Activated naive CD8-positive, alpha-beta T cell treated with anti-CD3 and anti-CD28 coated beads for 36 hours (primary cell): ENCODE data around the gene ABCA9. TPM values are rescaled to one million over a fixed set of nuclear protein-coding genes. Genes with fewer than 3 reads are reported as not detected.

Experiments
- DNase-seq: peaks from one replicate; pipeline ENCODE4 v3.0.0; 2021
- H3K27ac Mint-ChIP-seq: one replicate; pipeline ENCODE4 v1.8.0; 2022; ENCODE audit warnings: mild to moderate bottlenecking, moderate library complexity, mixed read lengths
- H3K27me3 Mint-ChIP-seq: one replicate; pipeline ENCODE4 v1.8.0; 2022; ENCODE audit warnings: mild to moderate bottlenecking, mixed read lengths
- H3K36me3 Mint-ChIP-seq: one replicate; pipeline ENCODE4 v1.8.0; 2021; ENCODE audit warnings: mild to moderate bottlenecking, mixed read lengths
- H3K4me1 Mint-ChIP-seq: one replicate; pipeline ENCODE4 v1.8.0; 2021; ENCODE audit warnings: mixed read lengths
- H3K4me3 Mint-ChIP-seq: one replicate; pipeline ENCODE4 v1.8.0; 2022; ENCODE audit warnings: mild to moderate bottlenecking, moderate library complexity, mixed read lengths
- H3K9me3 Mint-ChIP-seq: one replicate; pipeline ENCODE4 v1.8.0; 2022; ENCODE audit warnings: mixed read lengths
- total RNA-seq, 2 experiments: library from RNA; stranded (reverse); gene quantifications; one replicate each; pipeline ENCODE4 v1.2.3, GENCODE V29; 2021

ABCA9 gene
- total RNA-seq, 2 experiments from 2014 or later = not detected

DNA sequence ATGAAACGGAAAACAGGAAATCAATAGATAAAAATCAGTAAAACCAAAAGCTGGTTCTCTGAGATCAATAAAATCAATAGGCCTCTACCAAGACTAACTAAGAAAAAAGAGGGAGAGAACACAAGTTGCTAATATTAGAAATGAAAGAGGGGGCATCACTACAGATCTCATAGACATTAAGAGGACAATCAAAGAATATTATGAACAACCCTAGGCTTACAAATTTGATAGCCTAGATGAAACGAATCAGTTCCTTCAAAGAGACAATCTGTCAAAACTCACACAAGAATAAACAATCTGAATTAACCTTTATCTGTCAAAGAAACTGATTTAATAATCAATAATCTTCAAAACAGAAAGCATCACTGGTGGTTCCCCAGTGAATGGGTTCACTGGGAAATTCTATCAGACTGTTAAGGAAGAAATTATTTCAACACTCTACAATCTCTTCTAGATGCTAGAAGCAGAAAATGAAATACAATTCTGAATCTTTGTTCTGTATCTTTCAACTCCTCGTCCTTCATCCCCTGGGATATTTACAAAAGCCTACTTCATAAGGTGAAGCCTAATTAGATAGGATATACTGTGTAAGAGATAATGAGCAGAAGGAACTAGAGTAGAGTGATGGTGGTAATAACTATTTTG is 4.4 kb downstream of the ABCA9 start:
- DNase-seq = no peak
- no peak overlapping the region for H3K27ac Mint-ChIP-seq
- H3K4me1 Mint-ChIP-seq = no peaks in the 10 kb centered on the region
- peaks cover 4% of the 10 kb centered on the region for H3K27me3 Mint-ChIP-seq
- peaks cover 22% of the 10 kb centered on the region for H3K9me3 Mint-ChIP-seq
- H3K36me3 Mint-ChIP-seq = no peaks in the 10 kb centered on the region
- no peak overlapping the region for H3K4me3 Mint-ChIP-seq

DNA sequence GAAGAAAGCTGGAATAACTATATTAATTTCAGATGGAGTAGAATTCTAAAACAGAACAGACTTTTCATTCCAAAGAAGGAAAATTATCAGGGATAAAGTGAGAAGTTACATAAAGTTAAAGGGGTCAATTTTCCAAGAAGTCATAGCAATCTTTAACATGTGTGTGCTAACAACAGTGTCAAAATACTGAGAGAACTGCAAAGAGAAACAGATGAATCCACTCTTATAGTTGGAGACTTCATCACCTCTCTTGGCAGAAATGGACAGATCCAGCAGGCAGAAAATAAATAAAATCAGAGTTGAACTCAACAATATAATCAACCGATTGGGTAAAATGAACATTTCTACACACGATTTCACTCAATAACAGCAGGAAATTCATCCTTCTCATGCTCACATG is 5.4 kb downstream of the ABCA9 start:
- Mint-ChIP-seq H3K36me3 (no peaks in the 10 kb centered on the region), H3K4me3 (no peak overlapping the region), H3K27ac (no peak overlapping the region), H3K27me3 (peaks cover 7% of the 10 kb centered on the region), H3K4me1 (no peaks in the 10 kb centered on the region), H3K9me3 (peaks cover 22% of the 10 kb centered on the region)
- no peak for DNase-seq

DNA sequence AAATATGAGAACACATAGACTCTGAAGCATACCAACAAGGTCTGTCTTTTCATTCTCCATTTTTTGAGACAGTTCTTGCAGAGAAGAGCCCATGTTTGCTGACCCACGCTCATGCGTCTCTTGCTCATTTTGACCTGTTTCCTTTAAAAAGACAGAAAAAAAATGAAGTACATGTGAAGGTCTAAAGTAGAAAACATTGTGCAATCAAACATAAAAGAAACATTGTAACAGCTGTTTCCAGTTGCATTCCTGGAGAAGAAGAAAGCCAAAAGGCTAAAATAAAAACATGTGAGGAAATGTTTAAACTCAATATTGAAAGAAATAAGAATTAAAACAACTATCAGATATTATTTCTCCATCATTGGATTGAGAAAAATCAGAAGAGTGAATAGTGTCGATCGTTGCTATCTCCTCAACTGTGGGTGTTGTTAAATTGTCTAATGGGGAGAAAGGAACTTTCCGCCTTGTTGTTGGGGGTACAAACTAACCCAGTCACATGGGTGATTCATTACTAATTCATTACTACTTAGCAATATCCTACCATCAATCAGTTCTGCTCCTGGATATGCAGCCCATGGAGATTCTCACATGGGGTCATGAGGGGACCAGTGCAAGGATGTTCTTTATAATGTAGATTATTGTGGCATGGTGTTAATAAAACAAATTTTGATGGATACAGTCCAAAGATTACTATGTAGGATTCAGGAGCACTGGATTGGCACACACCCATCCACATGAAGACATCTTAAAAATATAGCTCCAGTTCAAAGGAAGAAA is 9.5 kb downstream of the ABCA9 start:
- H3K36me3 Mint-ChIP-seq = no peaks in the 10 kb centered on the region
- H3K27ac Mint-ChIP-seq = no peak overlapping the region
- peaks cover 16% of the 10 kb centered on the region for H3K9me3 Mint-ChIP-seq
- peaks cover 7% of the 10 kb centered on the region for H3K27me3 Mint-ChIP-seq
- no peak overlapping the region for H3K4me3 Mint-ChIP-seq
- H3K4me1 Mint-ChIP-seq = peaks cover 14% of the 10 kb centered on the region
- no peak for DNase-seq

DNA sequence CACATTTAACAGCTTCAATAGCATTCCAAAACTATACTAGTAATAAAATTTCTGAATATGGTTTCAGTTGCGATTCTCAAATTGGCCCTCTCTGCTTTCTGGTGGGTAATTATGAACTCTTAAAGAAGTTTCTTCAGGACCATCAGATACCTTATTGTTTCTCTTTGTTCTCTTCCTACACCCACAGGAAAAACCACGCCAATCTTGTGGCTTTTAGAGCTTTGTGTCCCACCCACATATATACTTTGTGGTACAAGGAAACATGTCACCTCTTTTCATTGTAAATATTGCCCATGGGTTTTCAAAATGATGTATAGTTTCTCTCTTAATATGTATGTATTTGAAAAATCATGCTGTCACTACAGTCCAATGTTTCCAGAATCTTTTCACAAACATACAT is 12.1 kb downstream of the ABCA9 start:
- Mint-ChIP-seq H3K4me1 (peaks cover 14% of the 10 kb centered on the region), H3K9me3 (peaks cover 6% of the 10 kb centered on the region), H3K36me3 (no peaks in the 10 kb centered on the region), H3K27ac (no peak overlapping the region), H3K4me3 (no peak overlapping the region), H3K27me3 (peaks cover 6% of the 10 kb centered on the region)
- peak; percentile 2 for DNase-seq

DNA sequence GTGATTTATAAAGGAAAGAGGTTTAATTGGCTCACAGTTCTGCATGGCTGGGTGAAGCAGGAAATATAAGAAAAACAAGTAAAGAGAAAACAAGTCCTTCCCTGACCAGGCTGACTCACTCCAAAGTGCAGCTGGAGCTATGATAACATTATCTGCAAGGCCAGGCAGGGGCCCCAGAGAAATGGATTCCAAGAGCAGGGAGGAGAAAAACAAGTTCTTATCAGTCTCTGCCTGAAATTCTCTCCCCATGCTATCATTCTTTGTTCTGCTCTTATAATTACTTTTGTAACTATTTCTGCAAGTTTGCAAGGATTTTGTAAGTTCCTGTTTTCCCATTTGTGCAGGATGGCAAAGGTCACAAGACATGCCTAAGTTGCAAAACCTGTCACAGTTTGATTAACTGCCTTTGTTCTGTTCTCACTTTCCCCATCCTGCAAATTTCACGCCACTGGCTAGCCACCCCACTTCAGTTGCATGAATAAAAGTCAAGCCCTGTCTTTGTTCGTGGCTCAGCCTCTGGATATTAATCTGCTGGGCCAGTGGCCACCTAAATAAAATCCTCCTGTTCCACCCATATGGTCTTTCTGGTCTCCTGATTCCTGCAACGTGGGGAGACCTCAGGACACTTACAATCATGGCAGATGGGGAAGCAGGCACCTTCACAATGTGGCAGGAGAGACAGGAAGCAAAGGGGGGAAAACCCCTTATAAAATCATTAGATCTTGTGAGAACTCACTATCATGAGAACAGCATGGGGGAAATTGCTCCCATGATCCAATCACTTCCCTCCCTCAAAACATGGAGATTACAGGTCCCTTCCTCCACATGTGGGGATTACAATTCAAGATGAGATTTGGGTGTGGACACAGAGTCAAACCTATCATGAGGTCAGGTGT is 13.1 kb downstream of the ABCA9 start:
- no peak for DNase-seq
- H3K4me1 Mint-ChIP-seq = peaks cover 14% of the 10 kb centered on the region
- no peak overlapping the region for H3K27ac Mint-ChIP-seq
- no peak overlapping the region for H3K4me3 Mint-ChIP-seq
- H3K27me3 Mint-ChIP-seq = peaks cover 3% of the 10 kb centered on the region
- no peaks in the 10 kb centered on the region for H3K36me3 Mint-ChIP-seq
- H3K9me3 Mint-ChIP-seq = peaks cover 1% of the 10 kb centered on the region

DNA sequence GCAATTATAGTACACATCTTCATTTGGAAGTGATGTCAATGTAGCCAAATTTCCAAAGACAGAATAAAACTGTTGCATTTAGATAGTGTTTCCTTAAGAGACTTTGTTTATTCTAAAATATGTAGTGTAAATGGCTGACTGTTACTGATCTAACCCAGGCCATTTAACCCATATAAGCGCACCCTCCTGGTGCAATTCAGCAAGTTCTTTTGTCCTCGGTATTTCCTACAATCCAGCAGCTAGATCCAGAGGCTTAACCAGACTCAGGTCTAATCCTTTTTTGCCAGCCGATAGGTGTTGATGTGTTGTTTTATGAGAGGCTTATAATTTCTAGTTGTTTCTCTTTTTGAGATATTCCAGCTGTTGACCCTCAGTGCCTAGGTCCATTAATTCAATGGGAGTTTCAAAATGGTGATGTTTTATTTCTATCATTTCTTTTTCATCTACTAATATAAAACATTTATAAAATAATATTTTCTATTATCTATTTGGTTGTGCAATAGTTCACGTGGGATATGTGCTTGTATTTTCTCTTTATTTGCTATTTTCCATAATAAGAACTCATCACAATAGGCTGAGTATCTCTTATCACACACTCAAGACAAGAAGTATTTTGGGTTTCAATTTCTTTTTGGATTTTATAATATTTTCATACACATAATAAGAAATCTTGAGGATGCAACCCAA is 14.5 kb downstream of the ABCA9 start:
- Mint-ChIP-seq H3K27ac (no peak overlapping the region), H3K27me3 (peaks cover 3% of the 10 kb centered on the region), H3K4me3 (no peak overlapping the region), H3K36me3 (no peaks in the 10 kb centered on the region), H3K4me1 (peaks cover 14% of the 10 kb centered on the region), H3K9me3 (no peaks in the 10 kb centered on the region)
- no peak for DNase-seq

DNA sequence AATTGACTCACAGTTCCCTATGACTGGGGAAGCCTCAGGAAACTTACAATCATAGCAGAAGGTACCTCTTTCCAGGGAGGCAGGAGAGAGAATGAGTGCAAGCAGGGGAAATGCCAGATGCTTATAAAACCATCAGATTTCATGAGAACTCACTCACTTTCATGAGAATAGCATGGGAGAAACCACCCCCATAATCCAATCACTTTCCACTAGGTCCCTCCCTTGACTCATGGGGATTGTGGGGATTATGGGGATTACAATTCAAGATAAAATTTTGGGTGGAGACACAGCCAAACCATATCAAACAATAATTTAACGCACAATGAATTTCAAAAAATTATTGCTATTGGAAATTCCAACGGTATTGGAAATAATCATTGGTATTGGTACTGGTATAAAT is 15.1 kb downstream of the ABCA9 start:
- Mint-ChIP-seq H3K27ac (no peak overlapping the region), H3K36me3 (no peaks in the 10 kb centered on the region), H3K4me1 (peaks cover 14% of the 10 kb centered on the region), H3K4me3 (no peak overlapping the region), H3K27me3 (no peaks in the 10 kb centered on the region), H3K9me3 (no peaks in the 10 kb centered on the region)
- DNase-seq = no peak

DNA sequence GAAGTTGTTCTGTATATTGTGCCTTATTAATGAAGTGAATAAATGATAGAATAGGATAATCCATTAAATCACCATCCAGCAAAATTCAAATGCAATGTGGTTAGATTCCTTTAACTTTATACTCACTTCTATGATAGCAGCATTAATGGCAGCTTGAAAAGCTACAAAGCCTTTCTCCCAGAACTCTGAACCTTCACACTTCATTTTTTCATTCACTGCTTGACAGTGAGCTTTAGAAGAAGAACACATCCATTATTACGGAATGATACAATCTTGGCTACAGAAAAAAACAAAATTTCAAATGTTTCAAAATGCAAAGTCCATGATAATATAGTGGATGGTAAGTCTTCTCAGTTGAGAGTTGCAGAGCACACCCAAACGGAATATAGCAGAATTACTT is 16.4 kb downstream of the ABCA9 start:
- Mint-ChIP-seq H3K27me3 (no peaks in the 10 kb centered on the region), H3K27ac (no peak overlapping the region), H3K4me3 (no peak overlapping the region), H3K4me1 (peaks cover 14% of the 10 kb centered on the region), H3K36me3 (no peaks in the 10 kb centered on the region), H3K9me3 (peaks cover 1% of the 10 kb centered on the region)
- no peak for DNase-seq

DNA sequence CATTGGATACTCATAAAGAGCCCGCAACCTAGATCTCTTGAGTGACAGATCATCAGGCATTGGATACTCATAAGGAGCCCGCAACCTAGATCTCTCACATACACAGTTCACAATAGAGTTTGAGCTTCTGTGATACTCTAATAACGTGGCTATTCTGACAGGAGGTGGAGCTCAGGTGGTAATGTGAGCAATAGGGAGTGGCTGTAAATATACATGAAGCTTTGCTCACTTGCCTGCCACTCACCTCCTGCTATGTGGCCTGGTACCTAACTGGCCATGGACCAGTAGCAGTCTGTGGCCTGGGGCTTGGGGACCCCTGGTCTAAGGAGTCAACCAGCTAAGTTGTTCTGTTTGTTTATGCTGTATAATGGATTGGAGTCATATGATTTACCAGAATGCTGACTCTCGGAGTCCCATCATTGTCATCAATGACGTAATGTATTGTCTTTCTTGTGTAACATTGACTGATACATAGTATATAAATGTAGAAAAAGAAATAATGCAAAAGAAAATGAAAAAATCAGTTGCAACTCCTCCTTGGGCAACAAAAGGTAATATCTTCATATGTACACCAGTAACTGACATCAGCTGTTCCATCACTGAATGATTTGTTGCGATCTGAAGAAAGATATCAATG is 17.5 kb downstream of the ABCA9 start:
- Mint-ChIP-seq H3K27me3 (no peaks in the 10 kb centered on the region), H3K4me3 (no peak overlapping the region), H3K27ac (no peak overlapping the region), H3K4me1 (peaks cover 6% of the 10 kb centered on the region), H3K36me3 (no peaks in the 10 kb centered on the region), H3K9me3 (peaks cover 1% of the 10 kb centered on the region)
- no peak for DNase-seq

DNA sequence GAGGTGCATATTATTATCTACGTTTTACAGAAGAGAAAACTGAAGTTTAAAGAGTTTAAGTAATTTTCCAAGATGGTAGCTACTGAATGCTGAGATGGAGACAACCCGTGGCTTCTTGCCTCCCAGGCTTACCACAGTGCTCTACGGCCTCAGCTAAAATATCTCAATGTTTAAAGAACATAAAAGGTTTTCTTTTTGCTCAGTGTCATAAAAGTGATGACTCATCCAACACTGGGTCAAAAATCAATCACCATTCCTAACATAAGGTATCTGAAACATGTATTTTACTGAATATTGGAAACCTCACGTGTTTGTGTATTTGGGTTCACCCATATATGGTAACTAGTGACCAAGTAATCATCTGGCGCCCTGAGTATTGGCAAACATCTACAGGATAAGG is 18.4 kb downstream of the ABCA9 start:
- H3K27ac Mint-ChIP-seq = no peak overlapping the region
- H3K36me3 Mint-ChIP-seq = no peaks in the 10 kb centered on the region
- H3K4me3 Mint-ChIP-seq = no peak overlapping the region
- no peak for DNase-seq
- no peaks in the 10 kb centered on the region for H3K27me3 Mint-ChIP-seq
- no peaks in the 10 kb centered on the region for H3K4me1 Mint-ChIP-seq
- H3K9me3 Mint-ChIP-seq = peaks cover 5% of the 10 kb centered on the region

DNA sequence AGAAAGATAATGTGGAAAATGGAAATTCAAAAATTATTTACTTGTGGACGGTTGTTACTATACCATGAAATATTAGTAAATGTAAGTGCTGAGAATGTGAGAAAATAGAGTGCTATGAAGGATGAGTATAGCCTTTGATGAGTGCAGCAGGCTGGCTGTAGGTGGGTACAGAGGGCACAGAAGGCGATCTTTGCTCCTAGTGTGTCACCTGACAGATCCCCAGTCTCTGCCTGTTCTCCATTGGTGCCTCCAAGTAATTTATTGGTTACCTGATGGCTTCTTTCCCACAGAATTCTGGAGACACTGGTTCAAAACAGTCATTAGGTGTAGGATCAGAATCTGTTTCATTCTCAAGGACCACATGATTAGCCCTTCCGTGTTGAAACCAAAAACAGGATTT is 28.9 kb downstream of the ABCA9 start:
- no peaks in the 10 kb centered on the region for H3K4me1 Mint-ChIP-seq
- no peaks in the 10 kb centered on the region for H3K27me3 Mint-ChIP-seq
- peaks cover 6% of the 10 kb centered on the region for H3K9me3 Mint-ChIP-seq
- no peaks in the 10 kb centered on the region for H3K36me3 Mint-ChIP-seq
- no peak overlapping the region for H3K4me3 Mint-ChIP-seq
- no peak overlapping the region for H3K27ac Mint-ChIP-seq
- no peak for DNase-seq

DNA sequence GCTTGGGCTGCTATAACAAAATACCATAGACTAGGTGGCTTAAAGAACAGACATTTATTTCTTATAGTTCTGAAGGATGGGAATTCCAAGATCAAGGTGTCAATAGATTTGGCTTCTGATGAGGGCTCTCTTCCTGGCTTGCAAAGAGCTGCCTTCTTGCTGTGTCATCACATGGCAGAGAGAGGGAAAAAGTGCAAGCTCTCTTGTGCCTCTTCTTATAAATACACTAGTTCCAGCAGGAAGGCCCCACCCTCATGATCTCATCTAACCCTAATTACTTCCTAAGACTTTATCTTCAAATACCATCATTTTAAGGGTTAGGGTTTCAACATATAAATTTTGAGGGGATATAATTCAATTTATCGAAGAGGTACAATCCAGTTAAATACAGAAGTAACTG is 30.6 kb downstream of the ABCA9 start:
- Mint-ChIP-seq H3K36me3 (no peaks in the 10 kb centered on the region), H3K4me3 (no peak overlapping the region), H3K9me3 (no peaks in the 10 kb centered on the region), H3K27ac (no peak overlapping the region), H3K27me3 (no peaks in the 10 kb centered on the region), H3K4me1 (no peaks in the 10 kb centered on the region)
- DNase-seq = no peak

DNA sequence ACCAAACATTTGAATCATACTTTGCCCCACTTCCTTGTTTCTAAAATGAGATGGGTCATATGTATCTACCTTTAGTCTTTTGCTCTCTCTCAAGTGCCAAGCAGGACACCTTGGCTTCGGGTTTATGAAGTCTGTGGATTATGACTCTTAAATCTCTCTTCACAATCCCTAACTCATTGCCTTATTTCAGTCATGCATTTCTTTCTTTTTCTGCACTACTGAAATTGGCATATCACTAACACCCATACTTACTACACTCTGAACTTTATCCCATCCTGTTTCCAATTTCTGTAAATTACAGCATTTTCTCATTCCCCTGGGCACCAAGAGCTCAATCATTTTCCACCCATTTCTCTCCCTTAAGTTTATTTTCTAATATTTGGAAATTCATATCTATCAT is 42.0 kb downstream of the ABCA9 start:
- H3K4me3 Mint-ChIP-seq = no peak overlapping the region
- H3K27ac Mint-ChIP-seq = no peak overlapping the region
- H3K9me3 Mint-ChIP-seq = no peaks in the 10 kb centered on the region
- no peak for DNase-seq
- H3K4me1 Mint-ChIP-seq = no peaks in the 10 kb centered on the region
- no peaks in the 10 kb centered on the region for H3K27me3 Mint-ChIP-seq
- H3K36me3 Mint-ChIP-seq = no peaks in the 10 kb centered on the region

DNA sequence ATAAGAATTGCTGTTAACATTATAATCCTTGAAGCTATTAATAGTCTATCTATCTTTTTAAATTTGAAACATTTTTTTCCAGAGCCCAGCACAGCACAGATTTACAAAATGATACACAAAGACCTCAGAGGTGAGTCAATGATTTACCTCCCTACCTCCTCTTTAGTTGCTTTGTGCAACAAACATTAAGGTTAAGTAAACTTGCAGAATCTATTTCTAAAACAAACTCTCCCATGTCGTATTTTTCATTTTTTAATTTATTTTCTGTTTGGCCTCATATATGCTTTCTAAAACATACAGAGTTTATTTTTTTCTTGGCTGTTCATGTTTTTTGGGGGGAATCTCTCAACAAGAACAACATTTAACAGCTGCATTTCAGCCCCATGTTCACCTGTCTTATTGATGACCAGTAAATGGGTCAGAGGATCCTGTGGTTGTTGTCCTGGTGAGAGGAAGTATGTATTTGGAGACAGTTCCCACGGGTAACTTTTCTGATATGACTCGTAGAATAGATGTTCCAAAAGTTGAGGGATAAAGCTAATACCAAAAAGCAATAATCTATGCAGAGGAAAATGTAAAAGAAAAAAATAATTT is 42.6 kb downstream of the ABCA9 start:
- no peak for DNase-seq
- H3K4me1 Mint-ChIP-seq = no peaks in the 10 kb centered on the region
- H3K9me3 Mint-ChIP-seq = no peaks in the 10 kb centered on the region
- H3K36me3 Mint-ChIP-seq = no peaks in the 10 kb centered on the region
- no peak overlapping the region for H3K27ac Mint-ChIP-seq
- no peaks in the 10 kb centered on the region for H3K27me3 Mint-ChIP-seq
- H3K4me3 Mint-ChIP-seq = no peak overlapping the region
